Brain microvascular endothelial cell (primary cell): Measurements from ENCODE around the gene DNAH17.

Experiments used
- DNase-seq: peaks from one replicate; pipeline ENCODE4 v3.0.0-alpha.2; 2020
- H3K27ac ChIP-seq: fragments of 250-450 bp; sonication (Bioruptor Pico); 2 replicates; pipeline ENCODE4 v1.5.1; 2020; ENCODE audit warnings: mild to moderate bottlenecking, moderate library complexity
- H3K27me3 ChIP-seq: fragments of 250-450 bp; sonication (Bioruptor Pico); replicated peaks from 2 replicates; pipeline ENCODE4 v1.5.1; 2020; ENCODE audit warnings: mild to moderate bottlenecking
- H3K36me3 ChIP-seq: fragments of 250-450 bp; sonication (Bioruptor Pico); replicated peaks from 2 replicates; pipeline ENCODE4 v1.5.1; 2020; ENCODE audit warnings: mild to moderate bottlenecking
- H3K4me3 ChIP-seq: 2 replicates; pipeline ENCODE4 v1.5.1; 2011; ENCODE audit warnings: low read depth, mild to moderate bottlenecking, control low read depth, low read length, moderate library complexity
- CTCF ChIP-seq: IDR thresholded peaks from 2 replicates; pipeline ENCODE4 v1.5.1; 2011; ENCODE audit warnings: low read depth, mild to moderate bottlenecking, moderate library complexity, low read length, control low read depth, inconsistent platforms; ENCODE audit errors: missing control alignments
- in situ Hi-C: cut with HindIII; loops from 2 replicates; pipeline ENCODE4 v1.10.0; 2017; ENCODE audit warnings: low sequenced_read_pairs, low pct_ligation_motif_present

DNAH17 gene

GRCh38 chr17:78390241-78391050 is 186.8 kb downstream of the DNAH17 start:
- in situ Hi-C loops, result no loop called here
- Histone ChIP-seq H3K27me3 (no peaks in the 10 kb centered on the region), H3K27ac (peak overlapping the region; percentile 88), H3K36me3 (no peaks in the 10 kb centered on the region), H3K4me3 (no peak overlapping the region)
- TF ChIP-seq CTCF, result peak; percentile 51
- peak; percentile 95 for DNase-seq

DNA sequence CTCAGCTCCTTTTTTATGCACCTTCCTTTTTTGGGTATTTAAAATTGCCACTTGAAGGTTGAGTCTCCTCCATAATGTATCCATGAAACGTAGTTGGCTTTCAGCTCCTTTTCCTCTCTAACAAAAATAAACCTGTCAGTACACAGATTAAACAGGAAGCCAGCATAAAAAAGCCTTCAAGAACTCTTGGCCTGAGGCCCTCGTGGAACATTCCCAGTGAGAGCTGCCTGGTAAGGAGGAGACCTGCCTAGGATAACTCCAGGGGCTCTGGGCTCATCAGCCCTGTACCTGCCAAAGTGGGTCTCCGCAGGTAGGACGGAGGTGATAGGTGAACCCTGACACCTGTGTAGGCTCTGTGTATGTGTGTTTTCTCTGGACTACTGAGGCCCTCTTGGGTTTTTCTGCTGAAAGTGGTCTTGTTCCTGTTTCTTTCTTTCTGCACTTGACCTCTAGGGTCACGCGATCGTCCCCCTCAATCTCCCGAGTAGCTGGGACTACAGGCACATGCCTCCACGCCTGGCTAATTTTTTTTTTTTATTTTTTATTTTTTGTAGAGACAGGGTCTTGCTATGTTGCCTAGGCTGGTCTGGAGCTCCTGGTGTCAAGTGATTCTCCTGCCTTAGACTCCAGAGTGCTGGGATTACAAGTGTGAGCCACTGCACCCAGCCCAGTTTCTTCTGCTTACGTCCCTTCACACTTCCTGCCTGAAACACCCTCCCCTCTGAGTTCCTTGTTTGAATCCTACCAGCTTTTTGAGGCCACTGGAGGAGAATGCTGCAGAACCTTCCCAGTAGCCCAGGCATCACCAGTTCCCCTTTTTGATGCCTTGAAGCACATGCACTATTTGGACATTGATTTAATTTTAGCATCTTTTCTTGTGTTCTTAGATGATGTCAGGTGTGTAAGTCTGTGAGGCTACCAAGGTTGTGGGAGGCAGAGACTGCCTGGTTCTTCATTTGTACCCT is 188.9 kb downstream of the DNAH17 start:
- Histone ChIP-seq H3K4me3 (no peak overlapping the region), H3K27me3 (no peaks in the 10 kb centered on the region), H3K27ac (peak overlapping the region; percentile 18), H3K36me3 (no peaks in the 10 kb centered on the region)
- no peak for DNase-seq
- in situ Hi-C loops, result no loop called here
- TF ChIP-seq CTCF, result no peak

DNA sequence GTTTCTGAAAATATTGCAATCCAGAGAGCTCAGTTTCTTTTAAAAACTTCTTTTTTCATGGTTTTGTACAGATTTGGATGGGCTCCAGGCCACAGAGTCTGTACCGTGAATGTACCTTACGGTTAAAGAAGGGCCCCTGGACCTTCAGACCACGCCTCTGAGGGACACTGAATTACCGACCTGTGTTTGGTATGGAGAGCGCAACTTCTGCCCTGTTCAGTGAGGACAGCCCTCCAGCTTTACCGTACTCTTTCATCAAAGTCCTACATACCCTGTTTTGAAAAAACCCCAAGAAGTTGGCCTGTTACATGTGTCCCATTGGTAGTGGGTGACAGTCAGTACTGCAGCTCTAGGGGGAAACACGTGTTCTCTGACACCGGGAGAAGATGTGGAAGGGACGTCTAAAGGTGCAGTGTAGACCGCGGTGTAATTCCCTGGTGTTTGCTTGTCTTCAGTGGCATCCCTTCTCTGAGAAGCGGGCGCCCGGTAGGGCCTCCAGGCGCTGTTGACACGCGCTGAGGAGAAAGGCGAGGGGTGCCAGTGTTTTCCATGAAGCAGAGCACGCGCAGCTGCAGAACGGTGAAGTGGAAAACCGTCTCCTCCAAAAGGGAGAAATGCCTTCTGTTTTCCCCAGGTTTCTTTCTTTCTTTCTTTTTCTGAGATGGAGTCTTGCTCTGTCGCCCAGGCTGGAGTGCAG is 192.6 kb downstream of the DNAH17 start:
- no peak for DNase-seq
- in situ Hi-C loops, result no loop called here
- H3K4me3 ChIP-seq, result no peak overlapping the region
- H3K36me3 ChIP-seq, result no peaks in the 10 kb centered on the region
- H3K27me3 ChIP-seq, result no peaks in the 10 kb centered on the region
- no peak for TF ChIP-seq CTCF
- peak overlapping the region; percentile 94 for H3K27ac ChIP-seq

DNA sequence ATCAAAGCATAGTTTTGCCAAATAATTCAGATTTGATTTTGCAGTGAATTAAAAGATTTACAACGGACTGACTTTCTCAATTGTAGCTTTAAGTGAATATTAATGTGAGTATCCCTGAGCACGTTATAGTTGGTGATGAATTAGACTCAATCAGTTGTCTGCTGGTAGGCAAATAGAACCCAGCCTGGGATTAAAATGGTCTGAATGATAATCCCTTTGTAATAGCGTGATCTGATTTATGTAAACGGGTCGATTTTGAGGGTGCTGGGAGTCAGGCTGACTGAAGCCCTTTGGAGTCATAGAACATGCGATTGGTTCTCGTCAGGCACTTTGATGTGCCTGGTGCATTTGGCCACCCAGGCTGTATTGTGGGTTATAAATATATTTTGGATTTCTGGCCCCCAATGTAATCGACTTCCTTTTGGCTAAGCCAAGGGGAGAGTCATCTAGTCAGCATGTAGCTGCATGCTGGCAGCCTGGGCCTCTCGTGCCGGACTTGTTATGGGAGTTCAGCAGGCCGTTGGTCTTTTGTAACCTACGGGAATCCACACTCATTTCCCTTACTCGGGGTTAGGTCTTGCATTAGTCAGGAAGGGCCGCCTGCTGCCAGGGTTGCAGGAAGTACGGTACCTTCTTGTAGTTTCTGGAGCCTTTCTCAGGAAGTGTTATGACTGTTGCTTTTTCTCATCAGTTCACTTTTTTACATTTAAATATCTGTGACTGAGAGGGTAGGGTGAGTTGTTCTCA is 193.3 kb downstream of the DNAH17 start:
- peak; percentile 95 for DNase-seq
- H3K36me3 ChIP-seq, result no peaks in the 10 kb centered on the region
- TF ChIP-seq CTCF, result no peak
- in situ Hi-C loops, result no loop called here
- H3K27ac ChIP-seq, result peak overlapping the region; percentile 94
- no peaks in the 10 kb centered on the region for H3K27me3 ChIP-seq
- no peak overlapping the region for H3K4me3 ChIP-seq

GRCh38 chr17:78381601-78382232 is 195.5 kb downstream of the DNAH17 start:
- H3K4me3 ChIP-seq, result no peak overlapping the region
- H3K36me3 ChIP-seq, result no peaks in the 10 kb centered on the region
- no peaks in the 10 kb centered on the region for H3K27me3 ChIP-seq
- peak overlapping the region; percentile 3 for H3K27ac ChIP-seq
- no peak for DNase-seq
- no peak for TF ChIP-seq CTCF
- in situ Hi-C loops, result no loop called here
